HUES6 (cell line): Measurements from ENCODE around the gene ACTL10.
"Not testable (repeated sequence)": the region's sequence is repeated elsewhere in the genome, so short reads cannot be mapped to it uniquely, and the experiment has no call there.

ENCODE experiments used
- H3K27ac ChIP-seq: 2 replicates; pipeline ENCODE4 v1.7.0; 2013; ENCODE audit warnings: low read depth, mild to moderate bottlenecking, low read length, inconsistent platforms
- H3K27me3 ChIP-seq: 2 replicates; pipeline ENCODE4 v1.6.1; 2013; ENCODE audit warnings: low read length; ENCODE audit not compliant: control insufficient read depth, insufficient read depth
- H3K36me3 ChIP-seq: 2 replicates; pipeline ENCODE4 v1.6.1; 2013; ENCODE audit warnings: low read length; ENCODE audit not compliant: control insufficient read depth, insufficient read depth
- H3K4me1 ChIP-seq: 2 replicates; pipeline ENCODE4 v1.6.1; 2013; ENCODE audit warnings: low read length; ENCODE audit not compliant: control insufficient read depth, insufficient read depth
- H3K4me3 ChIP-seq: 2 replicates; pipeline ENCODE4 v1.5.1; 2013; ENCODE audit warnings: low read depth, low read length
- H3K9ac ChIP-seq: one replicate; pipeline ENCODE4 v1.6.1; 2013; ENCODE audit warnings: mild to moderate bottlenecking, low read length
- H3K9me3 ChIP-seq: 2 replicates; pipeline ENCODE4 v1.6.1; 2013; ENCODE audit warnings: low read depth, low read length; ENCODE audit not compliant: control insufficient read depth, insufficient read depth

Gene ACTL10

GRCh38 chr20:33689973-33690372, 23.2 kb downstream of the ACTL10 start:
- Histone ChIP-seq H3K27me3 (peaks cover 8% of the 10 kb centered on the region; the same call in 1 of the 2 replicates), H3K36me3 (no peaks in the 10 kb centered on the region), H3K4me1 (peaks cover 23% of the 10 kb centered on the region), H3K4me3 (no peak overlapping the region), H3K27ac (no peak overlapping the region), H3K9me3 (no peaks in the 10 kb centered on the region), H3K9ac (no peak overlapping the region)

GRCh38 chr20:33693289-33693688, 26.5 kb downstream of the ACTL10 start:
- no peak overlapping the region for H3K4me3 ChIP-seq
- H3K27me3 ChIP-seq = peaks cover 8% of the 10 kb centered on the region; the same call in 1 of the 2 replicates
- no peak overlapping the region for H3K9ac ChIP-seq
- peaks cover 12% of the 10 kb centered on the region for H3K4me1 ChIP-seq
- H3K27ac ChIP-seq = no peak overlapping the region
- no peaks in the 10 kb centered on the region for H3K36me3 ChIP-seq
- H3K9me3 ChIP-seq = peaks cover 13% of the 10 kb centered on the region

GRCh38 chr20:33693741-33694638, 27.2 kb downstream of the ACTL10 start:
- Histone ChIP-seq H3K27ac (no peak overlapping the region), H3K4me3 (no peak overlapping the region), H3K9me3 (peaks cover 13% of the 10 kb centered on the region)

GRCh38 chr20:33694639-33695012, 27.9 kb downstream of the ACTL10 start:
- no peaks in the 10 kb centered on the region for H3K36me3 ChIP-seq
- H3K4me3 ChIP-seq = no peak overlapping the region
- peaks cover 12% of the 10 kb centered on the region for H3K4me1 ChIP-seq
- no peak overlapping the region for H3K27ac ChIP-seq
- H3K27me3 ChIP-seq = 0 out of 2 replicates have a peak, but pooled peaks cover under 1% of the 10 kb centered on the region
- no peak overlapping the region for H3K9ac ChIP-seq
- H3K9me3 ChIP-seq = peaks cover 13% of the 10 kb centered on the region

More at GRCh38 chr20:33693741-33694638, 27.2 kb downstream of the ACTL10 start:
- Histone ChIP-seq H3K36me3 (no peaks in the 10 kb centered on the region), H3K27me3 (peaks cover 7% of the 10 kb centered on the region; the same call in 1 of the 2 replicates), H3K9ac (no peak overlapping the region), H3K4me1 (peaks cover 12% of the 10 kb centered on the region)

GRCh38 chr20:33696448-33696847, 29.7 kb downstream of the ACTL10 start:
- no peak overlapping the region for H3K4me3 ChIP-seq
- H3K9me3 ChIP-seq = peaks cover 17% of the 10 kb centered on the region
- H3K9ac ChIP-seq = no peak overlapping the region
- no peak overlapping the region for H3K27ac ChIP-seq
- H3K27me3 ChIP-seq = no peaks in the 10 kb centered on the region
- peaks cover 6% of the 10 kb centered on the region for H3K4me1 ChIP-seq
- no peaks in the 10 kb centered on the region for H3K36me3 ChIP-seq

- Histone ChIP-seq H3K4me3 (no peak overlapping the region), H3K9ac (no peak overlapping the region), H3K4me1 (peaks cover 6% of the 10 kb centered on the region), H3K9me3 (peaks cover 22% of the 10 kb centered on the region), H3K27me3 (no peaks in the 10 kb centered on the region), H3K36me3 (no peaks in the 10 kb centered on the region), H3K27ac (no peak overlapping the region)
These were observed 30.4 kb downstream of the ACTL10 start for GRCh38 chr20:33697129-33697528.

GRCh38 chr20:33698966-33699365, 32.2 kb downstream of the ACTL10 start:
- H3K27ac ChIP-seq, H3K9ac ChIP-seq, H3K27me3 ChIP-seq, H3K36me3 ChIP-seq, H3K4me3 ChIP-seq, H3K4me1 ChIP-seq: not testable (repeated sequence)
- peaks cover 34% of the 10 kb centered on the region for H3K9me3 ChIP-seq

- not testable (repeated sequence) for H3K27ac ChIP-seq
These were observed 34.1 kb downstream of the ACTL10 start for GRCh38 chr20:33700696-33701441.

GRCh38 chr20:33701629-33702450, 35.1 kb downstream of the ACTL10 start:
- no peaks in the 10 kb centered on the region for H3K4me1 ChIP-seq

More at GRCh38 chr20:33700696-33701441, 34.1 kb downstream of the ACTL10 start:
- H3K27me3 ChIP-seq, H3K4me1 ChIP-seq, H3K4me3 ChIP-seq, H3K36me3 ChIP-seq, H3K9ac ChIP-seq: not testable (repeated sequence)
- H3K9me3 ChIP-seq = peaks cover 38% of the 10 kb centered on the region

GRCh38 chr20:33702861-33703260, 36.1 kb downstream of the ACTL10 start:
- Histone ChIP-seq H3K9me3 (peaks cover 29% of the 10 kb centered on the region), H3K27me3 (no peaks in the 10 kb centered on the region), H3K9ac (no peak overlapping the region), H3K4me3 (no peak overlapping the region), H3K27ac (no peak overlapping the region), H3K4me1 (no peaks in the 10 kb centered on the region), H3K36me3 (0 out of 2 replicates have a peak, but pooled peaks cover 3% of the 10 kb centered on the region)

More at GRCh38 chr20:33701629-33702450, 35.1 kb downstream of the ACTL10 start:
- H3K9me3 ChIP-seq = peaks cover 38% of the 10 kb centered on the region
- H3K27ac ChIP-seq = no peak overlapping the region
- H3K27me3 ChIP-seq = no peaks in the 10 kb centered on the region
- no peaks in the 10 kb centered on the region for H3K36me3 ChIP-seq
- no peak overlapping the region for H3K9ac ChIP-seq
- H3K4me3 ChIP-seq = no peak overlapping the region
